ENCODE results near the gene ISM1.

Gene ISM1

DNA sequence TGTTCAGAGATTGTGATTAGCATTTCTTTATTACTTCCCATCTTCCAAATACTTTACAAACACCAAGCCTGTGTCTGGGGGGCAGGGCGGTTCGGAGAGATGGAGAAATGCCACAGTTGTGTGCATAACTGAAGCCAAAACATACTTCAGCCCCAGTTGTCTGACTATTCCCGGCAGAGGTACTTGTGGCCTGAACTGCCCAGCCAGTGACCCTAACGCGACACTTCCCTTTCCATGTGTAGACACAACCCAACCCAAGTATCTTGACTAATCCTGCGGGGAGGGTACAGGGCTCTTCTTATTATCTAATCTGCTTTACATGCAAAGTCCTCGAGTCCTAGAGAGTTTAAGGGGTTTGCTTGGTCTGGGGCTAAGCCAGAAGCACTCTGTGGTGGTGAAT is 46.2 kb downstream of the ISM1 start:
- Histone ChIP-seq H3K9me3 (ENCODE audit: low read length) (no peaks in the 10 kb centered on the region), H3K27me3 (ENCODE audit: insufficient read depth, low read length) (no peaks in the 10 kb centered on the region), H2AFZ (ENCODE audit: low read length) (no peak overlapping the region), H3K9me2 (ENCODE audit: low read depth, low read length) (no peaks in the 10 kb centered on the region), H4K20me1 (ENCODE audit: insufficient read depth, low read length) (no peaks in the 10 kb centered on the region), H3K4me3 (ENCODE audit: low read depth, low read length, poor library complexity, severe bottlenecking) (no peak overlapping the region), H3K4me2 (ENCODE audit: low read length) (no peak overlapping the region), H3K9ac (ENCODE audit: low read length) (no peak overlapping the region), H3K79me2 (ENCODE audit: insufficient read depth, low read length) (no peaks in the 10 kb centered on the region), H3K4me1 (ENCODE audit: insufficient read depth, low read length, severe bottlenecking) (no peaks in the 10 kb centered on the region), H3K36me3 (ENCODE audit: insufficient read depth, low read length) (no peaks in the 10 kb centered on the region), H3F3A (ENCODE audit: insufficient read depth, low read length) (no peaks in the 10 kb centered on the region), H3K27ac (ENCODE audit: low read depth, low read length, poor library complexity, severe bottlenecking) (no peak overlapping the region)
- TF ChIP-seq EZH2 (IDR thresholded peaks at IDR 0.05; ENCODE audit: borderline replicate concordance, low read length) = no peak
- no peak for TF ChIP-seq CTCF (IDR thresholded peaks at IDR 0.05; ENCODE audit: low read length)

DNA sequence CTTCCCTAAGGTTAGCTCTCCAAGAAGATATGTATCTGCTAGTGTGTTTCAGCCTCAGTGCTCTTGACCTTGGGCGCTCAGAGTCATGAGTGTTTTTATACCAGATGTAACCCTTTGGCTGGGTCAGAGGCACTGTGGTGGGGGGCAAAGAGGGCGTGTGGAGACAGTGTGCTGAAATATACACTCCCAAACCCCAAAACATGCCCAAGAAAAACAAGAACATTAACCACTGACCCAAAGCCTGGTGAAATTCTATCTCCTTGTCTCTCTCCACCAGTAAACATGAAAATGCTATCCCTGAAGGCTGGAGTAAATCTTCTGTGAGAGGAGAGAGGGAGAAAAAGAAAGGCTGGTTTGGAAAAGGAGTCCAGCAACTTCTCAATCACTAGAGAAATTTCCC is 47.9 kb downstream of the ISM1 start:
- no peaks in the 10 kb centered on the region for H3K4me1 ChIP-seq (ENCODE audit: insufficient read depth, low read length, severe bottlenecking)
- no peaks in the 10 kb centered on the region for H3K36me3 ChIP-seq (ENCODE audit: insufficient read depth, low read length)
- no peak overlapping the region for H3K4me3 ChIP-seq (ENCODE audit: low read depth, low read length, poor library complexity, severe bottlenecking)
- no peaks in the 10 kb centered on the region for H3K27me3 ChIP-seq (ENCODE audit: insufficient read depth, low read length)
- H3K9me2 ChIP-seq (ENCODE audit: low read depth, low read length) = no peaks in the 10 kb centered on the region
- no peak overlapping the region for H3K9ac ChIP-seq (ENCODE audit: low read length)
- no peaks in the 10 kb centered on the region for H3K79me2 ChIP-seq (ENCODE audit: insufficient read depth, low read length)
- no peak overlapping the region for H3K27ac ChIP-seq (ENCODE audit: low read depth, low read length, poor library complexity, severe bottlenecking)
- no peaks in the 10 kb centered on the region for H4K20me1 ChIP-seq (ENCODE audit: insufficient read depth, low read length)
- H2AFZ ChIP-seq (ENCODE audit: low read length) = no peak overlapping the region
- H3K4me2 ChIP-seq (ENCODE audit: low read length) = no peak overlapping the region
- H3F3A ChIP-seq (ENCODE audit: insufficient read depth, low read length) = no peaks in the 10 kb centered on the region
- no peak for TF ChIP-seq EZH2 (IDR thresholded peaks at IDR 0.05; ENCODE audit: borderline replicate concordance, low read length)
- TF ChIP-seq CTCF (IDR thresholded peaks at IDR 0.05; ENCODE audit: low read length) = no peak
- no peaks in the 10 kb centered on the region for H3K9me3 ChIP-seq (ENCODE audit: low read length)

DNA sequence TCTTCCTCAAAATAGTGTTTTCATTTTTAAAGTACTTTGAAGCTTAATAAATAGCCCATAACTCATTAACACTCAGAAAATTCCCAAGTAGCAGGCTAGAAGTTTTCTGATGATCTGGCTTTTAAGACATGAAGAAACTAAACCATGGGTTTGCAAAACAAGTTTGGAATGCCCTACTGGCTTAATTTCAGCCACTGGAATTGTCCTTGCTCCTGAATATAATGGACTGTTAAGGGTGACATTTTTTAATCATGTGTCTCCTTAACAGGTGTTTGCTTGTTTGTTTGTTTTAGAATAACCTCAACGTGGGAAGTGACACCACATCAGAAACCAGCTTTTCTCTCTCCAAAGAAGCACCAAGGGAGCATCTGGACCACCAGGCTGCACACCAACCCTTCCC is 49.1 kb downstream of the ISM1 start:
- Histone ChIP-seq H3F3A (ENCODE audit: insufficient read depth, low read length) (no peaks in the 10 kb centered on the region), H3K4me3 (ENCODE audit: low read depth, low read length, poor library complexity, severe bottlenecking) (no peak overlapping the region), H3K9me3 (ENCODE audit: low read length) (no peaks in the 10 kb centered on the region), H3K4me1 (ENCODE audit: insufficient read depth, low read length, severe bottlenecking) (no peaks in the 10 kb centered on the region), H3K27ac (ENCODE audit: low read depth, low read length, poor library complexity, severe bottlenecking) (no peak overlapping the region), H3K9me2 (ENCODE audit: low read depth, low read length) (no peaks in the 10 kb centered on the region), H3K27me3 (ENCODE audit: insufficient read depth, low read length) (no peaks in the 10 kb centered on the region), H2AFZ (ENCODE audit: low read length) (no peak overlapping the region), H3K79me2 (ENCODE audit: insufficient read depth, low read length) (no peaks in the 10 kb centered on the region), H3K9ac (ENCODE audit: low read length) (no peak overlapping the region), H4K20me1 (ENCODE audit: insufficient read depth, low read length) (no peaks in the 10 kb centered on the region), H3K36me3 (ENCODE audit: insufficient read depth, low read length) (no peaks in the 10 kb centered on the region), H3K4me2 (ENCODE audit: low read length) (no peak overlapping the region)
- TF ChIP-seq CTCF (IDR thresholded peaks at IDR 0.05; ENCODE audit: low read length) (no peak), EZH2 (IDR thresholded peaks at IDR 0.05; ENCODE audit: borderline replicate concordance, low read length) (no peak)
